Astrocyte (in vitro differentiated cells and primary cell): ENCODE measurements around the gene PRDM2.

Experiments
- CTCF ChIP-seq: IDR thresholded peaks from 2 replicates; pipeline ENCODE4 v1.5.1; 2011; ENCODE audit warnings: low read depth, mild to moderate bottlenecking, inconsistent platforms, low read length, moderate library complexity; ENCODE audit not compliant: insufficient read depth
- EZH2 ChIP-seq: IDR thresholded peaks from 2 replicates; pipeline ENCODE4 v1.6.1; 2012; ENCODE audit warnings: mild to moderate bottlenecking, low read length, inconsistent platforms; ENCODE audit not compliant: insufficient read depth

DNA sequence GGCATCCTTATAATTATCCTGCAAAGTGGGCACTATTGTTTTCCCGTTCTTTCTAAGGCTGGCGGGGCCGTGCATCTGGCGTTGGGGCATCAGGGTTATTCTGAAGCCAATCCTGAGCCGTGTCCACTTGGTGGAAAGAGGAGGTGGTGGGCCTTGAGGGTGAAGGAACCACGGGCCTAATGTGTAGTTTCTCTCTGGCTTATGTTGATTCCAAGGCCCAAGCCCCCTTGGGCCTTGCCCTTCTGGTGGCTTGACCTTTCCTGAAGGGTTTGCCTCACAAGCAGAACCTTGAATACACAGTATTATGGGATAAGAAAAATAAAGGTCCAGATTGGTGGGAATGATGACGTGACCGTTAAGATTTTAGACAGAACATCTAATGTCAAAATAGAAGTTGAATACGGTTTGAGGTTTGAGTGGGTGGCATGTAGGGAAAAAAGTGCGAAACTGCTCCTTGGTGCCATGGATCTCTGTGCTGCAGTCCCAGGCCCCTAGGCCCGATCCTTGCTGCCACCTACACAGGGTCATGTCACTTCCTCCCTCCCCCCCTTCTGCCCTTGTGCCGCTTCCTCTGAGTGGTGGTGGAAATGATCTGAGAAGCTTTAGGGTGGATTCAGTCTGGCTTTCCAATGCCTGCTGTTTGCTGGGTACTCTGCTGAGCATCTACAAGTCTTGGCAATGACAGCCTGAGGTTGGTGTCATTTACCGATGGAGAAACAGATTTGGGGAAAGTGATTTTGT is 90.5 kb downstream of the PRDM2 start:
- TF ChIP-seq CTCF (no peak), EZH2 (no peak)
